ENCODE results near the gene RAPGEF4.
A peak's percentile ranks its signal among the peaks of the same experiment; 100 is the strongest.
"Not testable (repeated sequence)": the region's sequence is repeated elsewhere in the genome, so short reads cannot be mapped to it uniquely, and the experiment has no call there.

RAPGEF4 gene

GRCh38 chr2:173030561-173031490 is 295.2 kb downstream of the RAPGEF4 start:
- no peak for DNase-seq
- in situ Hi-C loops (cut with HindIII; ENCODE audit: low pct_ligation_motif_present, low pct_unique_long_range_greater_than_20kb, low sequenced_read_pairs), result loop anchor here (25.0 kb wide), 1 partner anchor 181 kb away; no protein-coding TSS in a partner anchor

- DNase-seq, result no peak
- in situ Hi-C loops (cut with HindIII; ENCODE audit: low pct_ligation_motif_present, low pct_unique_long_range_greater_than_20kb, low sequenced_read_pairs), result loop anchor here (25.0 kb wide), 1 partner anchor 180 kb away; no protein-coding TSS in a partner anchor
Observed at GRCh38 chr2:173032032-173032431, 296.4 kb downstream of the RAPGEF4 start.

GRCh38 chr2:173033084-173033483 is 297.4 kb downstream of the RAPGEF4 start:
- DNase-seq, result no peak
- in situ Hi-C loops (cut with HindIII; ENCODE audit: low pct_ligation_motif_present, low pct_unique_long_range_greater_than_20kb, low sequenced_read_pairs), result loop anchor here (25.0 kb wide), 1 partner anchor 179 kb away; no protein-coding TSS in a partner anchor

GRCh38 chr2:173034143-173034542 is 298.5 kb downstream of the RAPGEF4 start:
- DNase-seq, result no peak
- in situ Hi-C loops (cut with HindIII; ENCODE audit: low pct_ligation_motif_present, low pct_unique_long_range_greater_than_20kb, low sequenced_read_pairs), result loop anchor here (25.0 kb wide), 1 partner anchor 178 kb away; no protein-coding TSS in a partner anchor

- in situ Hi-C loops (cut with HindIII; ENCODE audit: low pct_ligation_motif_present, low pct_unique_long_range_greater_than_20kb, low sequenced_read_pairs), result loop anchor here (25.0 kb wide), 1 partner anchor 175 kb away; no protein-coding TSS in a partner anchor
- DNase-seq, result no peak
Observed at GRCh38 chr2:173037245-173038120, 301.8 kb downstream of the RAPGEF4 start.

- in situ Hi-C loops (cut with HindIII; ENCODE audit: low pct_ligation_motif_present, low pct_unique_long_range_greater_than_20kb, low sequenced_read_pairs), result loop anchor here (25.0 kb wide), 1 partner anchor 174 kb away; no protein-coding TSS in a partner anchor
- DNase-seq, result not testable (repeated sequence)
Observed at GRCh38 chr2:173038257-173038656, 302.6 kb downstream of the RAPGEF4 start.

GRCh38 chr2:173040729-173041128 is 305.1 kb downstream of the RAPGEF4 start:
- DNase-seq, result no peak
- in situ Hi-C loops (cut with HindIII; ENCODE audit: low pct_ligation_motif_present, low pct_unique_long_range_greater_than_20kb, low sequenced_read_pairs), result loop anchor here (25.0 kb wide), 1 partner anchor 172 kb away; no protein-coding TSS in a partner anchor

- DNase-seq, result no peak
Observed at GRCh38 chr2:173043476-173043875, 307.8 kb downstream of the RAPGEF4 start.

GRCh38 chr2:173043897-173044519 is 308.4 kb downstream of the RAPGEF4 start:
- in situ Hi-C loops (cut with HindIII; ENCODE audit: low pct_ligation_motif_present, low pct_unique_long_range_greater_than_20kb, low sequenced_read_pairs), result loop anchor here (25.0 kb wide), 1 partner anchor 168 kb away; no protein-coding TSS in a partner anchor
- DNase-seq, result no peak

More at GRCh38 chr2:173043476-173043875, 307.8 kb downstream of the RAPGEF4 start:
- in situ Hi-C loops (cut with HindIII; ENCODE audit: low pct_ligation_motif_present, low pct_unique_long_range_greater_than_20kb, low sequenced_read_pairs), result loop anchor here (25.0 kb wide), 1 partner anchor 169 kb away; no protein-coding TSS in a partner anchor

GRCh38 chr2:173044686-173045085 is 309.0 kb downstream of the RAPGEF4 start:
- DNase-seq, result no peak
- in situ Hi-C loops (cut with HindIII; ENCODE audit: low pct_ligation_motif_present, low pct_unique_long_range_greater_than_20kb, low sequenced_read_pairs), result loop anchor here (25.0 kb wide), 1 partner anchor 168 kb away; no protein-coding TSS in a partner anchor

- DNase-seq, result no peak
- in situ Hi-C loops (cut with HindIII; ENCODE audit: low pct_ligation_motif_present, low pct_unique_long_range_greater_than_20kb, low sequenced_read_pairs), result loop anchor here (25.0 kb wide), 1 partner anchor 167 kb away; no protein-coding TSS in a partner anchor
Observed at GRCh38 chr2:173045181-173045580, 309.5 kb downstream of the RAPGEF4 start.

- in situ Hi-C loops (cut with HindIII; ENCODE audit: low pct_ligation_motif_present, low pct_unique_long_range_greater_than_20kb, low sequenced_read_pairs), result loop anchor here (25.0 kb wide), 1 partner anchor 164 kb away; no protein-coding TSS in a partner anchor
- no peak for DNase-seq
Observed at GRCh38 chr2:173048522-173048896, 312.9 kb downstream of the RAPGEF4 start.

- in situ Hi-C loops (cut with HindIII; ENCODE audit: low pct_ligation_motif_present, low pct_unique_long_range_greater_than_20kb, low sequenced_read_pairs), result loop anchor here (25.0 kb wide), 1 partner anchor 163 kb away; no protein-coding TSS in a partner anchor
- peak; percentile 98 for DNase-seq
Observed at GRCh38 chr2:173048897-173049661, 313.4 kb downstream of the RAPGEF4 start.

- in situ Hi-C loops (cut with HindIII; ENCODE audit: low pct_ligation_motif_present, low pct_unique_long_range_greater_than_20kb, low sequenced_read_pairs), result loop anchor here (25.0 kb wide), 1 partner anchor 162 kb away; no protein-coding TSS in a partner anchor
- DNase-seq, result no peak
Observed at GRCh38 chr2:173049831-173050230, 314.2 kb downstream of the RAPGEF4 start.

- DNase-seq, result no peak
Observed at GRCh38 chr2:173050684-173051083, 315.0 kb downstream of the RAPGEF4 start.

GRCh38 chr2:173051463-173052215 is 316.0 kb downstream of the RAPGEF4 start:
- DNase-seq, result no peak
- in situ Hi-C loops (cut with HindIII; ENCODE audit: low pct_ligation_motif_present, low pct_unique_long_range_greater_than_20kb, low sequenced_read_pairs), result no loop called here

More at GRCh38 chr2:173050684-173051083, 315.0 kb downstream of the RAPGEF4 start:
- in situ Hi-C loops (cut with HindIII; ENCODE audit: low pct_ligation_motif_present, low pct_unique_long_range_greater_than_20kb, low sequenced_read_pairs), result no loop called here

Data from ACHN (cell line).